Activated CD8-positive, alpha-beta memory T cell treated with anti-CD3 and anti-CD28 coated beads for 48 hours (primary cell): ENCODE results near the gene RBM7.

Experiments
- DNase-seq, 3 experiments: peaks; one replicate each; pipeline ENCODE4 v3.0.0-alpha.2; 2020; ENCODE audit warnings: low read depth in 2 of 3, low spot score in 2 of 3

RBM7 gene

DNA sequence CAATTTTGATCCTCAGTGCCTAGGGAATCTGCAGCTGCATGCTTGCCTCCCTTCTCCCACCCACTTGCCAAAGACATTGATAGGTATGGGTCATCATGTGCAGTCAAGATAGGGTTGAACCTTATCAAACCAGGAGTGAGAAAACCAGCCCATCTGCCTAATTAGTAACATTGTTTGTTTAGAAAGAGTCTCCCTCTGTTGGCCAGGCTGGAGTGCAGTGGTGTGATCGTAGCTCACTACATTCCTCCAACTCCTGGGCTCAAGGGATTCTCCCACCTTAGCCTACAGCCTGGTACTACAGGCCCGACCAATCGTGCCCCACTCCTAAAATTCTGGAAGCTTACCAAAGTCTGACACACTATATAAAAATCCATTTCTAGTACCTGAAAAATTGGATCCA lies 4.7 kb upstream of the RBM7 start:
- DNase-seq = no peak

GRCh38 chr11:114396916-114397315 lies 3.5 kb upstream of the RBM7 start:
- no peak for DNase-seq

DNA sequence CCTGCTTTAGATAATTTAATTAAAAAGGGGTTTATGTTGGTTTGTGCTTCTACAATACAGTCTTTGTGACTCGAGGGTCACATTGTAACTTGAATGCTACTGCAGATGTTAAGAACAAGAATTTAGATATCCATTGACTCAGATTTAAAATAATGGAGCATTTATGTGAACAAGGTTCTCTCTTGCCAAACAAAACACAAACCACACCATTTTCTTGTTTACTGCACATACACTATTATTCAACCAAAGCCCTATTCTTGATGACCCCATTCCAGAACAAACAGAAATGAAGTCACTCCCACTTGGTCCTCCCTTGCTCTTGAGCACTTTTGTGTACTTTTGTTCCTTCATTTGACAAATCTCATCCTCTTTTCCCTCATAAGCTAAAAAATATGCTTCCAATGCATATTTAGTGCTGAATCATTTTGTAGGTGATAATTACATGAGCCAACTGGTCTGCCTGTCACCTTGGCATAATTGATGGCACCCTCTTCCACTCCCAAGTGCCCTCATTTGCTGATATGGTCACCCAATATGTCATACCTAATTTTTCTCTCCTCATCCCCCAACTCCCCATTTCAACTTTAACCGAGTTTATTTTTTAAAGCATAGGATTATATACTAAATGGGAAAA lies 3.0 kb upstream of the RBM7 start:
- no peak for DNase-seq

DNA sequence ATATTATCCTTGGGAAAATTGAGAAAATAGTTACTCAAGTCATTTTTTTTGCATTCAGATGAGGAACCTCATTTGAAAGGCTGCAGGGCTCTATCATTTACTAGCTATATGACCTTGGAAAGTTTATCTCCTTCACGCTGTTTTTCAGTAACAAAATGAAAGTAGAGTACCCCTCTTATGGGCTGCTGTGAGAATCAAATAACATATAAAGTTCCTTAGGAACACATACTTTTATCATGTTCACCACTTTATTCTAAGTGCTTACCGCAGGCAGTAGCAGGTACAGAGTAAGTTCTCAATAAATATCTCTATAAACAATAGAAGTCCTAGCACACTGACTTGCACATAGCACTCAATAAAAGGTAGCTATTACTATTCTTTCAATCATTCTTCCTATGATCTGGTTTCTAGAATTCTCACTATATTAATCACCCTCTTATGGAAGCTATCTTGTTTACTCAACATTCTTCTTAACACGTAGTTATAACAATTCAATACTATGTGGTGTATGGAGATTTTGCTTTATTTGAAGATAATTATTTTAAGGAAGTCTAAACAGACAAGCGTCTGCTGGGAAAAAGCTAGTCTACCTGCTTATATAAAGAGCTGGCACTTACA lies 2.1 kb upstream of the RBM7 start:
- no peak for DNase-seq

- no peak for DNase-seq
These were observed 813 bp upstream of the RBM7 start for GRCh38 chr11:114399490-114400215.

DNA sequence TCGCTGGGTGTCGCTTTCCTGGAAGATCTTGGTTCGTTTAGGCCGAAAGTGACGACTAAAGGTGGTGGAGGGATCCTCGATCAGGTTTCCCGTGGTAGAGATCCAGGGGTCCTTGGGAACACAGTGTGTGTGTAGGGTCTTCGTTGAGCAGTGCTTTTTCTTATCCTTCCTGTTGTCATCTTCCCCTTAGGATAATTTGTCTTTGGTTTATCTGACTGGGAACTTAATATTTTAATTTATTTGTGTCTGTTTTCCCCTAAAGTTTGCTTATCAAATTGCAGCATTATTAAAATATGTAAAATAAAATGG lies 403 bp downstream of the RBM7 start:
- no peak for DNase-seq

- DNase-seq = no peak
These were observed 845 bp downstream of the RBM7 start for GRCh38 chr11:114401311-114401710.

- DNase-seq = no peak
These were observed 12.5 kb downstream of the RBM7 start for GRCh38 chr11:114412946-114413345.

DNA sequence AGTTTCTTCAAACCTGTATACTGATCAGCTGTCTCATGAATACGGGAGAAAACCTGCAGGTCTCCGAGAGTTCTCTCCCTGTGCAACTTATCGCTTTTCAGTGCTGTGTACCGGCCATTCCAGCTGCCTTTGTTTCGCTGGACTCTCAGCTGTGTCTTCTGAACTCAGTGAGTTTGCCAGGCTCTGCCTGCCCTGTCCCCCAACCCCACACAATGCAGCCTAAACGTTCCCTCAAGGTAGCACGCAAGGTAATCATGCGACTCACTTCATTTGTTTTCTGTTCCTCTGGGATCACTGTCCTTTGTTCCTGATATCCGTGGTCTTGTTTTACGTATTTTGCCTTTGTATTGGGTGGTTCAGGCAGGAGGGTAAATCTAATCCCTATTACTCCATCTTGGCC lies 13.5 kb downstream of the RBM7 start:
- DNase-seq = no peak

DNA sequence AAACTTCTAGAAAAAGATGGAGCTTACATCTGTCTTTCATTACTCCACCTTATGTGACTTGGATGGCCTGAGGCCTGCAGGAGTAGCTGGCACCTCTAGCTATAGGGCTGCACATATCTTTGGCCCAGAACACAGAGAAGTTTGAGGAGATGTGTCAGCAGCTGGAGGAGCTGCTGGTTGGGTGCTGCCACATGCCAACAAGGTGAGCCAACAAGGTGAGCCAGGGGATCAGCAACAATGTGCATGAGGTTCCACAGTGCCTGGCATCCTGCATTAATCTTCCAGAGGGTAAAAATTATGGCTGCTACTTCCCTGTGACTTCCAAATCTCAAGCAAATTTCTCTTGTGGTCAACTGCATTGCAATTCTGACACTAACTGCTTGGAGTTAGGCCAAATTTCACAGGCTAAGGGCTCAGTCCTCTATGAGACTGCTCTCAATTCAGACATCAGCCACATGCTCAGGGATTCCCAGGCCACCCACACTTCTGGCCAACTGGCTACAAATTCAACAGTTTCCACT lies 16.0 kb downstream of the RBM7 start:
- DNase-seq = no peak

DNA sequence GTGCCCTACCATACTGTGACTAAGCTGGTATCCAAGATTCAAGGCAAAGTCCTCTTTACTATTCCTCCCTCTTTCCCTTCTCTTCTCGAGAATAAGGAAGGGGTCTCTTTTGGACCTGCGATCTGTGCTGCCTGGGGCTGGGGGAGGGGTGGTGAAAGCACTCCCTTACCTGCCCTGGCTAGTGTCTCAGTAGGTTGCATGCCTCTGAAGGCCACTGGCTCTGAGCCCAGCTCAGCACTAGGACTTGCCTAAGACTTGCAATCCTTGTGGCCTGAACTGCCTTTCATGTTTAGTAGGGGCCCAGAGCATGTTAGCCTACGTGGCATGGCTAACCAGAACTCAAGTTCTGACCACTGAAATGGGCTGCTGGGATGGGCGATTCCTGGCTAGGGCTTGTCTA lies 25.8 kb downstream of the RBM7 start:
- no peak for DNase-seq

DNA sequence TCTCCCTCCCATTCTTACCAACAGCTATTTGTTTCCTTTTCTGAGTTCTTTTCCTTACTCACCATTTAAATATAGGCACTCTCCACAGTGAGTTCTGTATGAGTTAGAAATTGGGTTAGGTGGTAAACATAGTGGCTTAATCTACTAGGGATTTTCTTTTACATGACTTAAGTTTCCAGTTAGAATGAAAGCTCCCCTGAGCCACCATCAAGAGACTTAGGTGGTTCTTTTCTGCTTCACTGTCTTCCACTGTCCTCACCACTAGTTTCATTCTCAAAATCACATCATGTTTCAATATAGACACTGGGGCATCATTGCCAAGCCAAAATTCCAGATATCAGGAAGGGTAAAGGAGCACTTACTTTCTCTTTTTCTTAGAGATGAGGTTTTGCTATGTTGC lies 29.8 kb downstream of the RBM7 start:
- DNase-seq = no peak

DNA sequence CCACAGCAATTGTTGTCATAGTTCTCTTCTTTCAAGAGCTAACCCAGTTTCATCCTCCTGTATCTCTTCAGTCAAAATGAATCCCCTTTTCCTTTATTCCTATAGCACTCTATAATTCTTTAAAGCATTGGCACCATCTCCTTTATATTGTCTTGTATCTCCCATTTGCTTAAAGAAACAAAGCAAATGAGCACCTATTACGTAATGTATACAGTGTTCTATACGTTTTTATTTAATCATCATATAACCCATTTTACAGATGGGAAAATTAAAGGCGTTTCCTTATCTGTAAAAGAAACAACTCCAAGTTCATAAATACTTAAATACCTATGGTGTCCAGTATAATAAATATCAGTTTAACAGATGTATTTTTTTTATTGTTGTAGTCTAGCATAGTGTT lies 32.4 kb downstream of the RBM7 start:
- no peak for DNase-seq

DNA sequence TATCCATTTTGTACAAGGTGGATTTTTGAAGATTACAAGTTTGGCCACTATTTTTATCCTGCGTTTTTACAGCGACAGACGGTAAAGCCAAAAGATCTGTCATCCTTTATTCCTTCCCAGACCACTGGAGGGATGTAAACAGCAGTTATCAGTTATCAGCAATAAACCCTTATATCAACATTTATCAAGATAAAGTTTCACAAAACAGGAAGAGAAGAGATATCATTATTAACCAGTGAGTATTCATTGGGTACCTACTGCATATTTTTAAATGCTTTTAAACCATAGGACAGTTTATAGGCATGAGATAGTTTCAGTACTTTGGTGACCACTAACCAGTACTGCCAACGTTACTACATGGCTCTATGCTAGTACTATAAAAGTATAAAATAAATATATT lies 32.9 kb downstream of the RBM7 start:
- DNase-seq = no peak

DNA sequence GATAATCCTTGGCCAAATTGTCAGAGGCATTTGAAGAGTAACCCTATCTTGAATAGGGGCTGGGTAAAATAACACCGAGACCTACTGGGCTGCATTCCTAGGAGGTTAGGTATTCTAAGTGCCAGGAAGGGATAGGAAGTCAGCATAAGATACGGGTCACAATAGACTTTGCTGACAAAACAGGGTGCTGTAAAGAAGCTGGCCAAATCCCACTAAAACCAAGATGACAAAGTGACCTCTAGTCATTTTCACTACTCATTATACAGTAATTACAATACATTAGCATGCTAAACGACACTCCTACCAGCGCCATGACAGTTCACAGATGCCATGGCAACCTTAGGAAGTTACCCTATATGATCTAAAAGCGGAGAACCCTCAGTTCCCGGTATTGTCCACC lies 37.8 kb downstream of the RBM7 start:
- DNase-seq = no peak

- peak; percentile 71 to 82 (median 78) for DNase-seq
These were observed 39.0 kb downstream of the RBM7 start, which contains the start of gene REXO2 for GRCh38 chr11:114439229-114440120. REXO2 (plus strand) TSS chr11:114439467; CDS start chr11:114439529, 62 bp downstream.

DNA sequence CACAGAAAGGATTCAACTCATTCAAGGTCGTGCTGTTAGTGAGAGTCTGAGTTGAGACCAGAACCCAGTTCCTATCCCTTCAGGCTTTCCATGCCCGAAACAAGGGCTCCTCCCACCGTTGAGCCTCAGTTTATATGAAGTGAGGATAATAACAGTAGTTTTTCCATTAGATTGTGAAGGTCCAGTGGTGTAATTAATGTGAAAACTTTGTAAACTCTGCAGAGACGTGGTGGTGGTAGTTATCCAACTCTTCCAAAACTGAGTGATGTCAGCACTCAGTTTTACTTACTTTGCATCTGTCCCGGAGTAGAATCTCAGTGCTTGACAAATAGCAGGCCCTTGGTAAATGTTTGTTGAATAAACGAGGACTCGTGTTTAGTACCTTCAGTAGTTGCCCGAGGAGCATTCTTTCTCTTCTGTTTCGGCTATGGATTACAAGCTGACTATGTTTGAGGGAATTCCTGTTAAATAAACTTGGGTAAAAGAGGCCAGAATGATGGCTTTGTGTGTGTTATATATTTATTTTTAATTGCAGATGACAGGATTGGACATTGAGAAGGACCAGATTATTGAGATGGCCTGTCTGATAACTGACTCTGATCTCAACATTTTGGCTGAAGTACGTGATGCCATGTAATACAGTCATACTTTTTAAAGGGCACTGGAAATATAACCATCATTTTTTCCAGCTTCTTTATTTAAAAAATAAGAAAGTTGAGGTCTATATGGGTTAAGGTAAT lies 39.8 kb downstream of the RBM7 start:
- no peak for DNase-seq

GRCh38 chr11:114440971-114441763 lies 40.7 kb downstream of the RBM7 start:
- DNase-seq = no peak

GRCh38 chr11:114441921-114442320 lies 41.5 kb downstream of the RBM7 start:
- no peak for DNase-seq

DNA sequence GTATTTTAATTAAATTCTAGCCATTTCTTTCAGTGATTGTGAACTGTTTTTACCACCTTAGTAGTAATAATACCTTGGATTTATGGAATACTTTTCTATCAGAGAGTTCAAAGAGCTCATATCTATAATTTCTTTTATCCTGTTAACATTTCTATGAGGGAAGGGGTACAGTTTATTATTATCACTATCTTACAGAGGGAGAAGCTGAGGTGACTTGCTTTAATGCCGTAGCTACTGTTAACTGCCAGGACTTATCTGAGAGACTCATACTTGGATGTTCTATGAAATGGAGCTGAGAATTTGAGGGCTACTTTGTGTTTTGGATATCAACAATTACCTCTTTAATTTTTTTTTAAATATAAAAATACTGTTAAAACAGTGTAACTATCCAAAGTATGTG lies 42.1 kb downstream of the RBM7 start:
- no peak for DNase-seq
